Cortex of kidney (tissue), 1 donor: ENCODE measurements around the gene NUDCD3.

Experiments
- DNase-seq: peaks from one replicate; lab custom pipeline; 2025; lab: John Stamatoyannopoulos, UW

The NUDCD3 gene

GRCh38 chr7:44490351-44491200 lies at the start of gene NUDCD3:
Gene NUDCD3 (minus strand): TSS chr7:44490658. CDS start chr7:44490600, 58 bp downstream.
- DNase-seq = no peak

- no peak for DNase-seq
These were observed 49.4 kb upstream of the NUDCD3 start for GRCh38 chr7:44539669-44540506.

GRCh38 chr7:44538798-44539668 lies 48.6 kb upstream of the NUDCD3 start:
- DNase-seq = no peak

GRCh38 chr7:44538093-44538797 lies 47.8 kb upstream of the NUDCD3 start:
- no peak for DNase-seq

GRCh38 chr7:44537442-44537841 lies 47.0 kb upstream of the NUDCD3 start:
- DNase-seq = no peak

- no peak for DNase-seq
These were observed 45.6 kb upstream of the NUDCD3 start for GRCh38 chr7:44536090-44536489.

GRCh38 chr7:44535348-44536064 lies 45.0 kb upstream of the NUDCD3 start:
- no peak for DNase-seq

GRCh38 chr7:44534501-44534900 lies 44.0 kb upstream of the NUDCD3 start:
- DNase-seq = no peak

- DNase-seq = no peak
These were observed 43.6 kb upstream of the NUDCD3 start for GRCh38 chr7:44534087-44534486.

GRCh38 chr7:44533301-44534055 lies 43.0 kb upstream of the NUDCD3 start:
- DNase-seq = no peak

GRCh38 chr7:44531421-44532380 lies 41.2 kb upstream of the NUDCD3 start:
- DNase-seq = no peak

- DNase-seq = no peak
These were observed 40.5 kb upstream of the NUDCD3 start for GRCh38 chr7:44530990-44531389.

GRCh38 chr7:44524811-44525388 lies 34.4 kb upstream of the NUDCD3 start:
- no peak for DNase-seq

GRCh38 chr7:44522315-44522714 lies 31.9 kb upstream of the NUDCD3 start:
- DNase-seq = no peak

- DNase-seq = no peak
These were observed 31.1 kb upstream of the NUDCD3 start for GRCh38 chr7:44521347-44522095.

GRCh38 chr7:44520574-44520973 lies 30.1 kb upstream of the NUDCD3 start:
- DNase-seq = no peak

- DNase-seq = no peak
These were observed 29.1 kb upstream of the NUDCD3 start for GRCh38 chr7:44519546-44519945.

- DNase-seq = no peak
These were observed 28.3 kb upstream of the NUDCD3 start for GRCh38 chr7:44518761-44519160.
